ENCODE results near the gene ZNF532. TPM values are rescaled to one million over a fixed set of nuclear protein-coding genes. Genes with fewer than 3 reads are reported as not detected.

Gene ZNF532
- total and polyA plus RNA-seq, 8 donors, result 56.2 to 153 (median 142) TPM

GRCh38 chr18:59006461-59007067 is 141.9 kb downstream of the ZNF532 start:
- no peak for DNase-seq
- Histone ChIP-seq H3K4me1 (no peaks in the 10 kb centered on the region), H3K27me3 (no peaks in the 10 kb centered on the region), H3K9me3 (no peaks in the 10 kb centered on the region), H3K36me3 (no peaks in the 10 kb centered on the region), H3K27ac (no peak overlapping the region), H3K4me3 (no peak overlapping the region)
- ATAC-seq, result no peak
- TF ChIP-seq CTCF (IDR thresholded peaks at IDR 0.05), result no peak
- intact Hi-C loops (cut with DNase I), result no loop called here

- H3K4me1 ChIP-seq, result no peaks in the 10 kb centered on the region
- H3K36me3 ChIP-seq, result no peaks in the 10 kb centered on the region
- no peak for TF ChIP-seq CTCF (IDR thresholded peaks at IDR 0.05)
- no peak for DNase-seq
- no peaks in the 10 kb centered on the region for H3K27me3 ChIP-seq
- intact Hi-C loops (cut with DNase I), result no loop called here
- H3K4me3 ChIP-seq, result no peak overlapping the region
- H3K27ac ChIP-seq, result no peak overlapping the region
- H3K9me3 ChIP-seq, result no peaks in the 10 kb centered on the region
- no peak for ATAC-seq
These were observed 143.8 kb downstream of the ZNF532 start for GRCh38 chr18:59008302-59008974.

- ATAC-seq (no peak), DNase-seq (no peak)
- intact Hi-C loops (cut with DNase I), result no loop called here
- H3K27me3 ChIP-seq, result no peaks in the 10 kb centered on the region
- no peak overlapping the region for H3K4me3 ChIP-seq
- no peak for TF ChIP-seq CTCF (IDR thresholded peaks at IDR 0.05)
- no peaks in the 10 kb centered on the region for H3K9me3 ChIP-seq
- no peaks in the 10 kb centered on the region for H3K36me3 ChIP-seq
- H3K27ac ChIP-seq, result no peak overlapping the region
- no peaks in the 10 kb centered on the region for H3K4me1 ChIP-seq
These were observed 145.2 kb downstream of the ZNF532 start for GRCh38 chr18:59009846-59010245.

- intact Hi-C loops (cut with DNase I), result no loop called here
These were observed 146.6 kb downstream of the ZNF532 start for GRCh38 chr18:59011289-59011688.

More at GRCh38 chr18:59011289-59011688, 146.6 kb downstream of the ZNF532 start:
- H3K27ac ChIP-seq, result no peak overlapping the region
- TF ChIP-seq CTCF (IDR thresholded peaks at IDR 0.05), result no peak
- H3K36me3 ChIP-seq, result no peaks in the 10 kb centered on the region
- H3K4me1 ChIP-seq, result no peaks in the 10 kb centered on the region
- H3K27me3 ChIP-seq, result no peaks in the 10 kb centered on the region
- ATAC-seq (no peak), DNase-seq (no peak)
- H3K4me3 ChIP-seq, result no peak overlapping the region
- no peaks in the 10 kb centered on the region for H3K9me3 ChIP-seq

All from left lung (tissue), 10 donors.